Right lobe of liver (tissue), 4 donors: Measurements from ENCODE around the gene HIF1A.

Experiments
- POLR2A ChIP-seq: fragments of 450-650 bp; IDR thresholded peaks from one replicate; pipeline ENCODE4 v1.6.1; 2017; ENCODE audit warnings: antibody characterized with exemption, mild to moderate bottlenecking
- TF ChIP-seq, protein P1 (sequence below), 4 donors: fragments of 200-600 bp in 3 of 4; fragments of 450-650 bp in 1 of 4; IDR thresholded peaks; one replicate each; pipeline versions ENCODE4 v1.5.1 to v1.8.0; 2016 to 2022; ENCODE audit warnings: antibody characterized with exemption in 4 of 4, mild to moderate bottlenecking in 2 of 4
- donor health status: DM: no; HTN: no; CAD: no.
- donor health status: DM: no; HTN: no; CAD: no.
- donor health status: DM: no; HTN: yes; CAD: no.

DNA sequence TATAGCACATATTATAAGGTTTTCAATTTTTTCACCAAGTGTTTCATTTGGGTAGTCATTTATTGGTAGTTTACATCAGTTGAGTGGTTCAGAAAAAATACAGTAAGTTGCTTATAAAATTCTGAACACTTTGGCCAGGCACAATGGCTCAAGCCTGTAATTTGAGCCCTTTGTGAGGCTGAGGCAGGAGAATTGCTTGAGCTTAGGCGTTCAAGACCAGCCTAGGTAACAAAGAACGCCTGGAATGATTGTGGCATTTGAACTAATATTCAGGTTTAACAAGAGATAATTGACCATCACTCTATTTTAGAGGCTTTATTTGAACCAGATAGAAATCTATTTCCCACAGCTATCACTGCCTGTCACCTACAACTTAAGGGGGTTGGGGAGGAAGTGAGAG lies 22.7 kb downstream of the HIF1A start:
- TF ChIP-seq, protein P1, sequence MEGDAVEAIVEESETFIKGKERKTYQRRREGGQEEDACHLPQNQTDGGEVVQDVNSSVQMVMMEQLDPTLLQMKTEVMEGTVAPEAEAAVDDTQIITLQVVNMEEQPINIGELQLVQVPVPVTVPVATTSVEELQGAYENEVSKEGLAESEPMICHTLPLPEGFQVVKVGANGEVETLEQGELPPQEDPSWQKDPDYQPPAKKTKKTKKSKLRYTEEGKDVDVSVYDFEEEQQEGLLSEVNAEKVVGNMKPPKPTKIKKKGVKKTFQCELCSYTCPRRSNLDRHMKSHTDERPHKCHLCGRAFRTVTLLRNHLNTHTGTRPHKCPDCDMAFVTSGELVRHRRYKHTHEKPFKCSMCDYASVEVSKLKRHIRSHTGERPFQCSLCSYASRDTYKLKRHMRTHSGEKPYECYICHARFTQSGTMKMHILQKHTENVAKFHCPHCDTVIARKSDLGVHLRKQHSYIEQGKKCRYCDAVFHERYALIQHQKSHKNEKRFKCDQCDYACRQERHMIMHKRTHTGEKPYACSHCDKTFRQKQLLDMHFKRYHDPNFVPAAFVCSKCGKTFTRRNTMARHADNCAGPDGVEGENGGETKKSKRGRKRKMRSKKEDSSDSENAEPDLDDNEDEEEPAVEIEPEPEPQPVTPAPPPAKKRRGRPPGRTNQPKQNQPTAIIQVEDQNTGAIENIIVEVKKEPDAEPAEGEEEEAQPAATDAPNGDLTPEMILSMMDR (IDR thresholded peaks at IDR 0.05): no peak
- TF ChIP-seq POLR2A: no peak
